Coronary artery (tissue), 2 donors: ENCODE measurements around the gene C1QTNF1.

Experiments used
- DNase-seq: peaks from one replicate; pipeline ENCODE4 v3.0.0-alpha.2; 2017; ENCODE audit warnings: low spot score
- H3K27ac ChIP-seq, 2 donors: fragments of 200-600 bp; sonication (generic); one replicate each; pipeline ENCODE4 v1.5.1; 2016 to 2019
- H3K4me3 ChIP-seq: fragments of 200-600 bp; sonication (generic); 2 replicates; pipeline ENCODE4 v1.5.1; 2016; ENCODE audit warnings: mild to moderate bottlenecking, moderate library complexity
- CTCF ChIP-seq: fragments of 200-600 bp; sonication (generic); IDR thresholded peaks from one replicate; pipeline ENCODE4 v1.5.1; 2019; ENCODE audit warnings: antibody characterized with exemption

C1QTNF1 gene

DNA sequence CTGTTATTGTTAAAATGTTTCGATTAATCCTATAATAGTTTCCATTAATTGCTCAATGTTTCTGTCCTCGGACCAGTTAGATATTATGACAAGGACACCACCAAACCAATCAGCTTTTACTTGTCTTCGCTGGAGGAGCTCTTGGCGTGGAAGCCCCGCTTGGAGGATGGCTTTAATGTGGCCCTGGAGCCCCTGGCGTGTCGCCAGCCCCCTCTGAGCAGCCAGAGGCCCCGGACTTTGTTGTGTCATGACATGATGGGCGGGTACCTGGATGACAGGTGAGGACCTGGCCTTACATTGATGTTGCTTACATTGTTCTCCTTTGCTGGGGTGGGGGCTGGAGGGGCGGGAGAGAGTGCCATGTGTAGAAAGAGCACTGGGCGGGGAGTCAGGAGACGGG lies 53.6 kb downstream of the C1QTNF1 start:
- TF ChIP-seq CTCF: no peak
- H3K4me3 ChIP-seq: no peak overlapping the region
- H3K27ac ChIP-seq: no peak overlapping the region
- no peak for DNase-seq

- Histone ChIP-seq H3K4me3 (no peak overlapping the region), H3K27ac (no peak overlapping the region)
- no peak for DNase-seq
- TF ChIP-seq CTCF: no peak
Observed at GRCh38 chr17:79078476-79079190, 54.7 kb downstream of the C1QTNF1 start.

- Histone ChIP-seq H3K4me3 (no peak overlapping the region), H3K27ac (no peak overlapping the region)
- TF ChIP-seq CTCF: no peak
- DNase-seq: no peak
Observed at GRCh38 chr17:79079421-79080200, 55.6 kb downstream of the C1QTNF1 start.

GRCh38 chr17:79080349-79080748 lies 56.4 kb downstream of the C1QTNF1 start:
- no peak for TF ChIP-seq CTCF
- Histone ChIP-seq H3K27ac (no peak overlapping the region), H3K4me3 (no peak overlapping the region)
- no peak for DNase-seq

DNA sequence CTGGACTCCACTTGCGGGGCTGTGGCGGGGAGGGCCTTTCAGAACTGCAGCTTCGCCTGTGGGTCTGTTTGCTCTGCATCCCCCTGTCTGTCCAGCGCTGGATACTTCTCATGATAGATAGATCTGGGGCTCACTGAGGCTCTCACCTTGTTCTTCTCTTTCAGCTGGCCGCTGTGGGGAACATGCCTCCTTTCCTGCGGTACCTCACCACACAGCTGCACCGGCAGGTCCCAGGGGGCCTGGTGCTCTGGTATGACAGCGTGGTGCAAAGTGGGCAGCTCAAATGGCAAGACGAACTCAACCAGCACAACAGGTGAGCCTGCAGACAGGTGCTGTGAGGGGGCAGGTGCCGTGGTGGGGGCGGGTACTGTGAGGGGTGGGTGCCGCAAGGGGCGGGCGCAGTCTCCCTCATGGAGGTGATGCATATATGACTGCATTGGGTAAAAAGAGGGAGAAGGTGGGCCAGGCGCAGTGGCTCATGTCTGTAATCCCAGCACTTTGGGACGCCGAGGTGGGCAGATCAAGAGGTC lies 56.9 kb downstream of the C1QTNF1 start:
- H3K27ac ChIP-seq: no peak overlapping the region
- TF ChIP-seq CTCF: no peak
- H3K4me3 ChIP-seq: no peak overlapping the region
- DNase-seq: no peak

DNA sequence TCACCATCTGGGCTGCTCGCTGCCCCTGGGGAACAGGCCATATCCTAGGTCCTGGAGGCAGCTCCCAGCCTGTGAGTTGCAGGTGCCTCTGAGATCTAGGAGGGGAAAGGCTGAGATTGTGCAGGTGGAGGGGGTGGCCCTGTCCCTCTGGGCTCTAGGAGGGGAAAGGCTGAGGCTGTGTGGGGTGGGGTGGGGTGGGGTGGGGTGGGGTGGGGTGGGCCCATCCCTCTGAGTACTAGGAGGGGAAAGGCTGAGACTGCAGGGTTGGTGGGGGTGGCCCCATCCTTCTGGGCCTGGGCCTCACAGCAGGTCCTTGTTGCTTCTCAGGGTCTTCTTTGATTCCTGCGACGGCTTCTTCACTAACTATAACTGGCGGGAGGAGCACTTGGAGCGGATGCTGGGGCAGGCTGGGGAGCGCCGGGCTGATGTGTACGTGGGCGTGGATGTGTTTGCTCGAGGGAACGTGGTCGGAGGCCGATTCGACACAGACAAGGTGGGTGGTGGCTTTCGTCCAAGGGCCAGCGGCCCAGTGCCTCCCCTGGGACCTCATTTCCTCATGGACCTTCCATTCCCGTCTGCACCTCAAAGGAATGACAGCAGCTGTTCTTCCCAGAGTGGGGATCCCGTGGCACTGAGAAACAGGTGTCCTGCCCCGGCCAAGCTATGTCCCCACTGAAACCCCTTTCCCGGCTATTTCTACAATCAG lies 57.8 kb downstream of the C1QTNF1 start:
- Histone ChIP-seq H3K4me3 (no peak overlapping the region), H3K27ac (no peak overlapping the region)
- no peak for TF ChIP-seq CTCF
- no peak for DNase-seq
